Endometrium (tissue), 2 donors: ENCODE results near the gene GHDC.
"Not testable (repeated sequence)": the region's sequence is repeated elsewhere in the genome, so short reads cannot be mapped to it uniquely, and the experiment has no call there.

ENCODE experiments used
- FAIRE-seq: peaks from 2 replicates; lab custom pipeline; 2012; peaks lifted over from hg19 to GRCh38; lab: Jason Lieb, UNC
- donor health status: control.
- donor health status: control.

GHDC gene

GRCh38 chr17:42193969-42194899 lies at the start of gene GHDC:
GHDC (minus strand) TSS chr17:42194494; CDS start chr17:42193581, 913 bp downstream.
- no peak for FAIRE-seq

- no peak for FAIRE-seq
Observed at GRCh38 chr17:42243493-42243982, 49.2 kb upstream of the GHDC start.

- no peak for FAIRE-seq
Observed at GRCh38 chr17:42241871-42242270, 47.6 kb upstream of the GHDC start.

- not testable (repeated sequence) for FAIRE-seq
Observed at GRCh38 chr17:42240863-42241262, 46.6 kb upstream of the GHDC start.

- no peak for FAIRE-seq
Observed at GRCh38 chr17:42240201-42240600, 45.9 kb upstream of the GHDC start.

- not testable (repeated sequence) for FAIRE-seq
Observed at GRCh38 chr17:42239576-42239975, 45.3 kb upstream of the GHDC start.

- no peak for FAIRE-seq
Observed at GRCh38 chr17:42236760-42237159, 42.5 kb upstream of the GHDC start.

- no peak for FAIRE-seq
Observed at GRCh38 chr17:42233994-42234393, 39.7 kb upstream of the GHDC start.

- FAIRE-seq, result no peak
Observed at GRCh38 chr17:42233156-42233555, 38.9 kb upstream of the GHDC start.

GRCh38 chr17:42230225-42230624 lies 35.9 kb upstream of the GHDC start:
- no peak for FAIRE-seq

GRCh38 chr17:42227849-42228700 lies 33.8 kb upstream of the GHDC start:
- no peak for FAIRE-seq

- no peak for FAIRE-seq
Observed at GRCh38 chr17:42225646-42226045, 31.4 kb upstream of the GHDC start.

GRCh38 chr17:42224651-42225050 lies 30.4 kb upstream of the GHDC start:
- FAIRE-seq, result no peak

- FAIRE-seq, result no peak
Observed at GRCh38 chr17:42221886-42222745, 27.8 kb upstream of the GHDC start.

- not testable (repeated sequence) for FAIRE-seq
Observed at GRCh38 chr17:42219280-42219679, 25.0 kb upstream of the GHDC start.

- FAIRE-seq, result no peak
Observed at GRCh38 chr17:42214156-42214555, 19.9 kb upstream of the GHDC start.

GRCh38 chr17:42212382-42212781 lies 18.1 kb upstream of the GHDC start:
- FAIRE-seq, result no peak

- FAIRE-seq, result not testable (repeated sequence)
Observed at GRCh38 chr17:42211921-42212341, 17.6 kb upstream of the GHDC start.

- FAIRE-seq, result no peak
Observed at GRCh38 chr17:42210046-42210445, 15.8 kb upstream of the GHDC start.

- FAIRE-seq, result not testable (repeated sequence)
Observed at GRCh38 chr17:42206153-42206612, 11.9 kb upstream of the GHDC start.

- no peak for FAIRE-seq
Observed at GRCh38 chr17:42203354-42203753, 9.1 kb upstream of the GHDC start.

GRCh38 chr17:42202696-42203095 lies 8.4 kb upstream of the GHDC start:
- FAIRE-seq, result no peak
